K562 (cell line): ENCODE results near the gene TMEM141. TPM values are rescaled to one million over a fixed set of nuclear protein-coding genes. Genes with fewer than 3 reads are reported as not detected.

Experiments used
- ATAC-seq: fragments of 200-7000 bp; cut with Tn5 transposase; 3 replicates; pipeline ENCODE4 v1.9.1; 2020; ENCODE audit warnings: moderate library complexity
- BruUV-seq: library from RNA; stranded (reverse); fragments of 400-500 nt; replicated peaks from 2 replicates; lab custom pipeline; 2021; lab: Mats Ljungman, UMichigan
- CTCF ChIA-PET: fragments of 300-600 bp; formaldehyde crosslinking; extraction: SDS; loops from one replicate; lab custom pipeline; 2021; ENCODE audit warnings: low intra/inter-chr PET ratio; lab: Yijun Ruan, JAX
- POLR2A ChIA-PET: fragments of 300-600, 350-650 bp; sonication (Branson Sonifier 250); formaldehyde crosslinking; extraction: SDS; loops from one replicate; lab custom pipeline; 2021; ENCODE audit warnings: antibody characterized with exemption, inconsistent platforms; lab: Yijun Ruan, JAX
- DNase-seq, 4 experiments: peaks; one replicate each; pipeline versions ENCODE4 v3.0.0 to v3.0.0-alpha.2; 2011 to 2018; ENCODE audit warnings: low spot score in 3 of 4, mixed read lengths in 3 of 4; ENCODE audit errors: extremely low read depth in 1 of 4
- FAIRE-seq: peaks from 2 replicates; lab custom pipeline; 2011; peaks lifted over from hg19 to GRCh38; lab: Jason Lieb, UNC
- H2AFZ ChIP-seq: 2 replicates; pipeline ENCODE4 v1.6.0; 2011; ENCODE audit warnings: low read depth, low read length, control low read depth, inconsistent platforms
- H3K27ac ChIP-seq: fragments of 200-600 bp; 3 replicates; pipeline ENCODE4 v1.8.0; 2011; ENCODE audit warnings: low read depth, mild to moderate bottlenecking, control low read depth, inconsistent platforms, low read length, moderate library complexity, mixed read lengths; ENCODE audit errors: extremely low read depth
- H3K27me3 ChIP-seq, 2 experiments: fragments of 300-600 bp in 1 of 2; 2 replicates in 1 of 2; 3 replicates in 1 of 2; pipeline versions ENCODE4 v1.6.0 to v1.8.0; 2011; ENCODE audit warnings: inconsistent platforms in 2 of 2, low read length in 2 of 2, mild to moderate bottlenecking in 1 of 2, mixed read lengths in 1 of 2, moderate library complexity in 1 of 2; ENCODE audit not compliant: control insufficient read depth in 2 of 2, insufficient read depth in 2 of 2
- H3K36me3 ChIP-seq: fragments of 300-600 bp; 3 replicates; pipeline ENCODE4 v1.8.0; 2011; ENCODE audit warnings: mild to moderate bottlenecking, low read length, inconsistent platforms; ENCODE audit not compliant: control insufficient read depth, insufficient read depth
- H3K4me1 ChIP-seq, 2 experiments: fragments of 200-600 bp in 1 of 2; replicated peaks in 1 of 2; 2 replicates in 1 of 2; 3 replicates in 1 of 2; pipeline versions ENCODE4 v1.5.1 to v1.8.0; 2011; ENCODE audit warnings: inconsistent platforms in 2 of 2, low read length in 2 of 2, mild to moderate bottlenecking in 1 of 2, mixed read lengths in 1 of 2, moderate library complexity in 1 of 2; ENCODE audit not compliant: control insufficient read depth in 2 of 2, insufficient read depth in 2 of 2
- H3K4me2 ChIP-seq: 2 replicates; pipeline ENCODE4 v1.6.1; 2011; ENCODE audit warnings: low read length, control low read depth, inconsistent platforms, mixed read lengths; ENCODE audit not compliant: insufficient read depth
- H3K4me3 ChIP-seq: fragments of 200-600 bp; sonication (generic), shearing (Covaris generic); 2 replicates; pipeline ENCODE4 v1.5.1; 2016; ENCODE audit warnings: control low read depth, inconsistent platforms
- H3K79me2 ChIP-seq: fragments of 200-600 bp; 3 replicates; pipeline ENCODE4 v1.8.0; 2011; ENCODE audit warnings: low read length, inconsistent platforms; ENCODE audit not compliant: control insufficient read depth, insufficient read depth
- H3K9ac ChIP-seq, 2 experiments: 2 replicates each; pipeline versions ENCODE4 v1.6.0 to v1.6.1; 2011; ENCODE audit warnings: low read depth in 2 of 2, low read length in 2 of 2, control low read depth in 1 of 2, inconsistent platforms in 1 of 2, mild to moderate bottlenecking in 1 of 2, mixed read lengths in 1 of 2; ENCODE audit not compliant: insufficient read depth in 1 of 2
- H3K9me1 ChIP-seq: one replicate; pipeline ENCODE4 v1.6.0; 2011; ENCODE audit warnings: inconsistent platforms, mild to moderate bottlenecking, low read length, moderate library complexity; ENCODE audit not compliant: control insufficient read depth, insufficient read depth
- H3K9me3 ChIP-seq: replicated peaks from 2 replicates; pipeline ENCODE4 v1.5.1; 2011; ENCODE audit warnings: low read depth, low read length, inconsistent platforms; ENCODE audit not compliant: control insufficient read depth, insufficient read depth
- H4K20me1 ChIP-seq: replicated peaks from 2 replicates; pipeline ENCODE4 v1.6.1; 2011; ENCODE audit warnings: low read length, inconsistent platforms, mixed read lengths; ENCODE audit not compliant: control insufficient read depth, insufficient read depth
- CSDE1 ChIP-seq, 2 experiments: fragments of 450-650 bp; IDR thresholded peaks; 2 replicates each; pipeline ENCODE4 v1.6.1; 2016; ENCODE audit warnings: mild to moderate bottlenecking in 1 of 2
- CXXC5 ChIP-seq: fragments of 250-450 bp; sonication (Bioruptor Pico); IDR thresholded peaks from 2 replicates; pipeline ENCODE4 v1.8.0; 2022; ENCODE audit warnings: inconsistent platforms, mild to moderate bottlenecking, moderate library complexity
- ELF1 ChIP-seq: fragments of 200-800 bp; sonication (Bioruptor generic); IDR thresholded peaks from 2 replicates; pipeline ENCODE4 v1.6.1; 2016; ENCODE audit warnings: missing genetic modification characterization, missing compliant biosample characterization
- FOSL1 ChIP-seq: fragments of 200-800 bp; sonication (Bioruptor generic); conservative IDR thresholded peaks from 2 replicates; pipeline ENCODE4 v1.6.1; 2016; ENCODE audit warnings: missing genetic modification characterization, missing compliant biosample characterization
- GMEB1 ChIP-seq: fragments of 250-450 bp; sonication (Bioruptor Pico); IDR thresholded peaks from 2 replicates; pipeline ENCODE4 v1.4.0; 2020; ENCODE audit warnings: mild to moderate bottlenecking
- LEF1 ChIP-seq: fragments of 450-650 bp; IDR thresholded peaks from 2 replicates; pipeline ENCODE4 v1.6.1; 2016; ENCODE audit warnings: mild to moderate bottlenecking
- NEUROD1 ChIP-seq: fragments of 150-350 bp; IDR thresholded peaks from 2 replicates; pipeline ENCODE4 v1.6.1; 2014; ENCODE audit warnings: borderline replicate concordance, low read length, low read depth; ENCODE audit not compliant: partially characterized antibody
- PHB2 ChIP-seq: fragments of 450-650 bp; IDR thresholded peaks from 2 replicates; pipeline ENCODE4 v1.6.1; 2017; ENCODE audit warnings: low read depth
- TARDBP ChIP-seq: fragments of 450-650 bp; IDR thresholded peaks from 2 replicates; pipeline ENCODE4 v1.6.1; 2016
- ZNF23 ChIP-seq: fragments of 250-450 bp; sonication (Bioruptor Pico); IDR thresholded peaks from 2 replicates; pipeline ENCODE4 v1.4.0; 2020; ENCODE audit warnings: mild to moderate bottlenecking
- ZSCAN29 ChIP-seq: fragments of 450-650 bp; IDR thresholded peaks from 2 replicates; pipeline ENCODE4 v1.6.1; 2017
- WGBS: fragments of 100-300 bp; shearing (Covaris generic); methylation state at CpG from one replicate; pipeline ENCODE4 v1.1.6; 2016; ENCODE audit warnings: low coverage, mixed read lengths; ENCODE audit not compliant: insufficient coverage; ENCODE audit errors: missing lambda C conversion rate; 5-methylcytosine and 5-hydroxymethylcytosine counted together
- in situ Hi-C: fragments of 300-500 bp; cut with MboI; formaldehyde crosslinking; loops from 4 replicates; pipeline ENCODE4 v1.15.0; 2018; ENCODE audit warnings: inconsistent platforms, mixed read lengths
- intact Hi-C: fragments of 100-400 bp; cut with micrococcal nuclease; formaldehyde crosslinking; loops from 2 replicates; pipeline ENCODE4 v1.14.2; 2022
- polyA plus RNA-seq, 8 experiments: library from polyadenylated mRNA; depleted of rRNA in 4 of 8; stranded (reverse) in 5 of 8; unstranded in 3 of 8; fragments of >200 nt; fragmentation: Nextera tagmentation in 2 of 8; fragmentation: Illumina TruSeq in 1 of 8; extraction: Ambion mirVana in 2 of 8; extraction: Trizol in 1 of 8; gene quantifications; 2 replicates each; pipeline versions ENCODE4 v1.2.1 to v1.2.3, GENCODE V29; 2011 to 2014; ENCODE audit warnings: inconsistent platforms in 1 of 8, missing spikeins in 1 of 8
- total RNA-seq, 7 experiments: library from RNA; depleted of rRNA in 6 of 7; stranded (reverse); fragments of >200 nt in 6 of 7; fragmentation: Illumina TruSeq in 2 of 7; extraction: Trizol in 2 of 7; gene quantifications; 2 replicates each; pipeline versions ENCODE4 v1.2.1 to v1.2.3, GENCODE V29; 2011 to 2021; ENCODE audit warnings: low replicate concordance in 1 of 7

TMEM141 gene
- total and polyA plus RNA-seq, 9 of the 15 experiments (the other 6 are each of a cell fraction or from before 2014, with no cell fraction given), result 21.5 to 123 (median 74.8) TPM

- Histone ChIP-seq H3K9ac (peak within 1 kb of the TSS; percentile 77 to 99), H3K27ac (peak within 1 kb of the TSS; percentile 91), H3K4me1 (peaks cover 26 to 56% of the 10 kb centered on the region in 2 experiments), H3K79me2 (peaks cover 62% of the 10 kb centered on the region), H3K9me1 (no peaks in the 10 kb centered on the region), H3K27me3 (no peaks in the 10 kb centered on the region), H3K36me3 (peaks cover 42% of the 10 kb centered on the region), H3K4me3 (peak within 1 kb of the TSS; percentile 97), H4K20me1 (no peaks in the 10 kb centered on the region), H2AFZ (peak within 1 kb of the TSS; percentile 94), H3K9me3 (no peaks in the 10 kb centered on the region), H3K4me2 (peak within 1 kb of the TSS; percentile 94)
- ChIA-PET POLR2A (interaction anchor here (0.6 to 3.6 kb wide), 9 partner anchors 8 to 279 kb away, joined by 3 to 14 read pairs (median 3); no protein-coding TSS in a partner anchor), CTCF (no interaction called here)
- under 1% methylated on average over 80 of the region's 96 CpGs for WGBS
- in situ Hi-C loops (no loop called here), intact Hi-C loops (no loop called here)
- ATAC-seq (peak; percentile 72), FAIRE-seq (no peak), DNase-seq (peak; percentile 88 to 95 (median 92))
- TSS peak; percentile 84 for BruUV-seq
- TF ChIP-seq GMEB1 (CRISPR knock-in tag), result peak; percentile 73
- no peak for TF ChIP-seq LEF1
- peak; percentile 11 for TF ChIP-seq NEUROD1
- TF ChIP-seq CSDE1 (IDR thresholded peaks at IDR 0.05), result no peak
- peak; percentile 98 for TF ChIP-seq CXXC5 (CRISPR knock-in tag)
- TF ChIP-seq ZNF23 (CRISPR knock-in tag), result no peak
- TF ChIP-seq ZSCAN29, result no peak
- no peak for TF ChIP-seq PHB2
- 0 out of 2 replicates have a peak, but pooled peaks have one; percentile 10 for TF ChIP-seq FOSL1 (tag)
- peak; percentile 78 for TF ChIP-seq ELF1
- TF ChIP-seq TARDBP, result peak; percentile 24; the same call in 1 of the 2 replicates
Measured at GRCh38 chr9:136807281-136808074, 16.3 kb downstream of the TMEM141 start, which contains the start of gene RABL6. TSS of gene RABL6 (plus strand) at chr9:136807948. CDS start at chr9:136808197, 249 bp downstream.
